ENCODE results near the gene GABPB2. TPM values are rescaled to one million over a fixed set of nuclear protein-coding genes. Genes with fewer than 3 reads are reported as not detected.

GABPB2 gene
- total RNA-seq (10 to 100 TPM in 1 of 2 donors, 1 to 10 TPM in 1; 9.9 to 25.5 TPM), total RNA-seq (62.8 to 82.7 reads per million in 2 donors)

GRCh38 chr1:151070474-151071276 lies at the start of gene GABPB2:
GABPB2 (plus strand) TSS chr1:151070761; CDS start chr1:151088190, 17,429 bp downstream.
- peak within 1 kb of the TSS; percentile 99 for H3K27ac Mint-ChIP-seq
- peaks cover 21% of the 10 kb centered on the region for H3K4me1 Mint-ChIP-seq
- DNase-seq (peak; percentile 75 to 81 (median 78)), ATAC-seq (peak; percentile 83)
- H3K36me3 Mint-ChIP-seq (ENCODE audit: low read depth): no peaks in the 10 kb centered on the region
- no peaks in the 10 kb centered on the region for H3K9me3 ChIP-seq (ENCODE audit: control insufficient read depth, low read length, poor library complexity, severe bottlenecking)
- H3K27me3 Mint-ChIP-seq: no peaks in the 10 kb centered on the region
- peak within 1 kb of the TSS; percentile 99 for H3K4me3 Mint-ChIP-seq

DNA sequence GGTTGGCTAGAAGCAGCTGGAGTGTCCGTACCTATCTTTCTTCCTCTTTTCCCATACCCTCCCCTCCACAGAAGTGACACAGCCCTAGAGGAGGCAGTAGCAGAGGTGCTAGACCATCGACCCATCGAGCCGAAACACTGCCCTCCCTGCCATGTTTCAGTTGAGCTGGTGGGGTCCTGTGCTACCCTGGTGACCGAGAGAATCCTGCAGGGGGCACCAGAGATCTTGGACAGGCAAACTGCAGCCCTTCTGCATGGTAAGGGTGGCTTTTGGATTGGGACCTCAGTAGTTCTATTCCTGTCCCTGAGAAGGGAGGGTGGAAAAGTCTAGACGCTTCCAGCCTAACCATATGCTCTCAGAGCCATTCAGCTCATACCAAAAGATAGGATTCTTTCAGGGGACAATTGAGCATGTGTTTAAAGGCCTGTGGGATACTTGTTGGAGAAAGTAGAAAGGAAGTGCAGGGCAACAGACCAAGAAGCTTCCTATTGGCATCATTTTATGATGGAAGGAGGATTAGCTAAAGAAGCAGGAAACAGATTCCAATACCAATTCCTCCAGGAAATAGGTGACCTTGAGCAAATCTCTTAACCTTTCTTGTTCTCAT lies 45.9 kb upstream of the GABPB2 start:
- H3K27ac Mint-ChIP-seq: no peak overlapping the region
- H3K4me3 Mint-ChIP-seq: peak overlapping the region; percentile 52
- no peaks in the 10 kb centered on the region for H3K27me3 Mint-ChIP-seq
- H3K36me3 Mint-ChIP-seq (ENCODE audit: low read depth): peaks cover 2% of the 10 kb centered on the region
- peak; percentile 99 for ATAC-seq
- peaks cover 10% of the 10 kb centered on the region for H3K4me1 Mint-ChIP-seq
- no peaks in the 10 kb centered on the region for H3K9me3 ChIP-seq (ENCODE audit: control insufficient read depth, low read length, poor library complexity, severe bottlenecking)
- peak; percentile 67 to 84 (median 70) for DNase-seq

- Mint-ChIP-seq H3K4me3 (no peak overlapping the region), H3K27me3 (no peaks in the 10 kb centered on the region), H3K27ac (no peak overlapping the region), H3K4me1 (peaks cover 13% of the 10 kb centered on the region), H3K36me3 (ENCODE audit: low read depth) (peaks cover 6% of the 10 kb centered on the region)
- DNase-seq: no peak
- no peak for ATAC-seq
- no peaks in the 10 kb centered on the region for H3K9me3 ChIP-seq (ENCODE audit: control insufficient read depth, low read length, poor library complexity, severe bottlenecking)
Measured at GRCh38 chr1:151026460-151026859, 44.1 kb upstream of the GABPB2 start.

GRCh38 chr1:151032164-151032563 lies 38.4 kb upstream of the GABPB2 start:
- peaks cover 19% of the 10 kb centered on the region for H3K4me1 Mint-ChIP-seq

GRCh38 chr1:151035167-151035566 lies 35.4 kb upstream of the GABPB2 start:
- no peak for ATAC-seq
- peak overlapping the region; percentile 16 for H3K27ac Mint-ChIP-seq
- no peaks in the 10 kb centered on the region for H3K9me3 ChIP-seq (ENCODE audit: control insufficient read depth, low read length, poor library complexity, severe bottlenecking)
- no peaks in the 10 kb centered on the region for H3K27me3 Mint-ChIP-seq
- H3K36me3 Mint-ChIP-seq (ENCODE audit: low read depth): peaks cover 7% of the 10 kb centered on the region
- no peak for DNase-seq
- no peak overlapping the region for H3K4me3 Mint-ChIP-seq
- H3K4me1 Mint-ChIP-seq: peaks cover 25% of the 10 kb centered on the region

More at GRCh38 chr1:151032164-151032563, 38.4 kb upstream of the GABPB2 start:
- ATAC-seq (no peak), DNase-seq (no peak)
- H3K9me3 ChIP-seq (ENCODE audit: control insufficient read depth, low read length, poor library complexity, severe bottlenecking): no peaks in the 10 kb centered on the region
- H3K4me3 Mint-ChIP-seq: no peak overlapping the region
- peaks cover 7% of the 10 kb centered on the region for H3K36me3 Mint-ChIP-seq (ENCODE audit: low read depth)
- no peaks in the 10 kb centered on the region for H3K27me3 Mint-ChIP-seq
- no peak overlapping the region for H3K27ac Mint-ChIP-seq

GRCh38 chr1:151036356-151036755 lies 34.2 kb upstream of the GABPB2 start, which contains the start of gene BNIPL:
BNIPL (plus strand) TSS chr1:151036586; CDS start chr1:151036726, 140 bp downstream.
- no peak within 1 kb of the TSS for H3K4me3 Mint-ChIP-seq
- H3K27ac Mint-ChIP-seq: peak within 1 kb of the TSS; percentile 16
- no peaks in the 10 kb centered on the region for H3K27me3 Mint-ChIP-seq
- no peak for DNase-seq
- peaks cover 25% of the 10 kb centered on the region for H3K4me1 Mint-ChIP-seq
- ATAC-seq: no peak
- H3K9me3 ChIP-seq (ENCODE audit: control insufficient read depth, low read length, poor library complexity, severe bottlenecking): no peaks in the 10 kb centered on the region
- H3K36me3 Mint-ChIP-seq (ENCODE audit: low read depth): peaks cover 4% of the 10 kb centered on the region

- Mint-ChIP-seq H3K4me3 (no peak overlapping the region), H3K27ac (no peak overlapping the region)
Measured at GRCh38 chr1:151037032-151037431, 33.5 kb upstream of the GABPB2 start.

GRCh38 chr1:151039521-151039920 lies 31.0 kb upstream of the GABPB2 start:
- ATAC-seq: no peak

More at GRCh38 chr1:151037032-151037431, 33.5 kb upstream of the GABPB2 start:
- Mint-ChIP-seq H3K36me3 (ENCODE audit: low read depth) (peaks cover 2% of the 10 kb centered on the region), H3K4me1 (peaks cover 22% of the 10 kb centered on the region), H3K27me3 (no peaks in the 10 kb centered on the region)
- DNase-seq (no peak), ATAC-seq (no peak)
- H3K9me3 ChIP-seq (ENCODE audit: control insufficient read depth, low read length, poor library complexity, severe bottlenecking): no peaks in the 10 kb centered on the region

DNA sequence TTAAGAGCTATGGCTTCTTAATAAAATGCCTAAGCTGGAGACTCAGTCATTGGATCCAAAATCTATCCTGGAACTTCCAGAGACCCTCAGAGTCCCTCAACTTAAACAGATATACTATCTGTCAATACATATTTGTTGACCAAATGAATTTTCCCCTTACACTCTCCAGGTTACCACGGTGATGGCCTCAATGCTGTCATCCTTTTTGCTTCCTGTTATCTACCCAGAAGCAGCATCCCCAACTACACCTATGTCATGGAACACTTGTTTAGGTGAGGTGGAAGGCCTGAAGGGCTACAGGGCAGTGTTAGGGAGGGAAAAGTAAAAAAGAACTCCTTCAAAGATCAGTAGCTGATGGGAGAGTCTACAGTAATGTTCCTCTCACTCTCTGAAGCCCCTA lies 27.4 kb upstream of the GABPB2 start:
- Mint-ChIP-seq H3K4me1 (peaks cover 40% of the 10 kb centered on the region), H3K27me3 (no peaks in the 10 kb centered on the region), H3K27ac (peak overlapping the region; percentile 67), H3K4me3 (no peak overlapping the region), H3K36me3 (ENCODE audit: low read depth) (peaks cover 3% of the 10 kb centered on the region)
- no peaks in the 10 kb centered on the region for H3K9me3 ChIP-seq (ENCODE audit: control insufficient read depth, low read length, poor library complexity, severe bottlenecking)
- ATAC-seq (peak; percentile 23), DNase-seq (no peak)

More at GRCh38 chr1:151039521-151039920, 31.0 kb upstream of the GABPB2 start:
- no peak for DNase-seq
- peak overlapping the region; percentile 21 for H3K4me3 Mint-ChIP-seq
- peaks cover 3% of the 10 kb centered on the region for H3K36me3 Mint-ChIP-seq (ENCODE audit: low read depth)
- H3K4me1 Mint-ChIP-seq: peaks cover 36% of the 10 kb centered on the region
- no peaks in the 10 kb centered on the region for H3K9me3 ChIP-seq (ENCODE audit: control insufficient read depth, low read length, poor library complexity, severe bottlenecking)
- no peaks in the 10 kb centered on the region for H3K27me3 Mint-ChIP-seq
- peak overlapping the region; percentile 32 for H3K27ac Mint-ChIP-seq

- Mint-ChIP-seq H3K27me3 (no peaks in the 10 kb centered on the region), H3K4me3 (peak within 1 kb of the TSS; percentile 91), H3K36me3 (ENCODE audit: low read depth) (peaks cover 3% of the 10 kb centered on the region), H3K27ac (peak within 1 kb of the TSS; percentile 90), H3K4me1 (peaks cover 53% of the 10 kb centered on the region)
- H3K9me3 ChIP-seq (ENCODE audit: control insufficient read depth, low read length, poor library complexity, severe bottlenecking): no peaks in the 10 kb centered on the region
- peak in 2 of 3 donors; percentile 41 to 51 for DNase-seq
- ATAC-seq: peak; percentile 46
Measured at GRCh38 chr1:151047591-151047924, 23.0 kb upstream of the GABPB2 start, which contains the start of gene C1orf56. C1orf56 (plus strand) TSS chr1:151047751; CDS start chr1:151047848, 97 bp downstream.

- DNase-seq (peak; percentile 31 to 42 (median 40)), ATAC-seq (peak; percentile 78)
- H3K4me3 Mint-ChIP-seq: peak overlapping the region; percentile 91
- no peaks in the 10 kb centered on the region for H3K27me3 Mint-ChIP-seq
- H3K27ac Mint-ChIP-seq: peak overlapping the region; percentile 90
- peaks cover 50% of the 10 kb centered on the region for H3K4me1 Mint-ChIP-seq
- H3K9me3 ChIP-seq (ENCODE audit: control insufficient read depth, low read length, poor library complexity, severe bottlenecking): no peaks in the 10 kb centered on the region
- H3K36me3 Mint-ChIP-seq (ENCODE audit: low read depth): peaks cover 3% of the 10 kb centered on the region
Measured at GRCh38 chr1:151047925-151048644, 22.5 kb upstream of the GABPB2 start.

- Mint-ChIP-seq H3K27ac (peak overlapping the region; percentile 90), H3K4me1 (peaks cover 46% of the 10 kb centered on the region), H3K27me3 (no peaks in the 10 kb centered on the region), H3K36me3 (ENCODE audit: low read depth) (peaks cover under 1% of the 10 kb centered on the region), H3K4me3 (peak overlapping the region; percentile 91)
- DNase-seq (no peak), ATAC-seq (peak; percentile 25)
- H3K9me3 ChIP-seq (ENCODE audit: control insufficient read depth, low read length, poor library complexity, severe bottlenecking): no peaks in the 10 kb centered on the region
Measured at GRCh38 chr1:151048645-151049032, 21.9 kb upstream of the GABPB2 start.

DNA sequence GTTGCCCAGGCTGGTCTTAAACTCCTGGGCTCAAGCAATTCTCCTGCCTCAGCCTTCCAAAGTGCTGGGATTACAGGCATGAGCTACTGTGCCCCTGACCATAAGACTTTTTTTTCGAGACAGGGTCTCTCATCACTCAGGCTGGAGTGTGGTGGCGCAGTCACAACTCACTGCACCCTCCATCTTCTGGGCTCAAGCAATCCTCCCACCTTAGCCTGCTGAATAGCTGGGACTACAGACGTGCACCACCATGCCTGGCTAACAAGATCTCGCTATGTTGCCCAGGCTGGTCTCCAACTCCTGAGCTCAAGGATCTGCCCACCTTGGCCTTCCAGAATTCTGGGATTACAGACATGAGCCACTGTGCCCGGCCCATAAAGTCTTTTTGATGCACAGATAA lies 21.1 kb upstream of the GABPB2 start:
- ATAC-seq: no peak
- peaks cover 47% of the 10 kb centered on the region for H3K4me1 Mint-ChIP-seq

More for the DNA sequence above, 21.1 kb upstream of the GABPB2 start:
- no peaks in the 10 kb centered on the region for H3K9me3 ChIP-seq (ENCODE audit: control insufficient read depth, low read length, poor library complexity, severe bottlenecking)
- Mint-ChIP-seq H3K27ac (peak overlapping the region; percentile 90), H3K4me3 (no peak overlapping the region), H3K36me3 (ENCODE audit: low read depth) (peaks cover 3% of the 10 kb centered on the region), H3K27me3 (no peaks in the 10 kb centered on the region)
- no peak for DNase-seq

Measured in T-helper 17 cell (primary cell).